C4-2B (cell line): Measurements from ENCODE around the gene PLXNA4.

Experiments
- ZFX ChIP-seq: fragments of 450-650 bp; IDR thresholded peaks from 2 replicates; pipeline ENCODE4 v1.6.1; 2017
- TF ChIP-seq, protein P1 (sequence below): fragments of 450-650 bp; conservative IDR thresholded peaks from 2 replicates; pipeline ENCODE4 v1.5.1; 2017; ENCODE audit warnings: mild to moderate bottlenecking

DNA sequence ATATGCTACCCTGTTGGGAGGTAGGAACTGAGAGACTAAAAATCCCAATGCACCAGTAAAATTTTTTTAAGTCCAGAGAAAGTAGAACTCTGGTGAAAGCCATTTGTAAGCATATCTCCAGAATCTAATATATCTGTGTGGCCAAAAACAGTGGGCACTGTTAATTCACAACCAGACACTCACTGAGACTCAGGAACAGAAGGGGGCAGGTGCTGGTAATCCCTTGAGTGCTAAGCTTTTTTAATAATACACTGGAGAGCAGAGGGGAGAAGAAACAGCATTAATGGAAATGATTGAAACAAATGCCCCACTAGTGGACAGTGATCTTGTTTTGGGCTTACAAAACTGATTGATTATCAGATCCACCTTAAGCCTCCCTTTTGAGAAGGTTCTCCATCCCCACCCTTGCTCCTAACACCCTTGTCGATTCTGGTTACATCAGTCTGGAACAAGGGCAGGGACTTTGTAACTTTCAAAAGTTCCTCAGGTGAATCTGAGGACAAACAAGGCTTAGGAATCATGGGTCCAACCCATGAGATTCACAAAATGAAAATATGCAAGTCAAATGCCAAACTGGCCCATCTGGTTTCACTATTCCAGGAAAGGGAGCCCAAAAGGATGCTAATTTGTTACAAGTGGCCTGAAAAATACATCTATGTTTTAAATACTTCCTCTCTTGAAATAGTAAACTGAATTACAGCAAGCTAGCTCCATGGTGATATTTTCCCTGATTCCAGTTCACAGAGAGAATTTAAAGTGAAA, 29.7 kb downstream of the PLXNA4 start:
- TF ChIP-seq, protein P1, sequence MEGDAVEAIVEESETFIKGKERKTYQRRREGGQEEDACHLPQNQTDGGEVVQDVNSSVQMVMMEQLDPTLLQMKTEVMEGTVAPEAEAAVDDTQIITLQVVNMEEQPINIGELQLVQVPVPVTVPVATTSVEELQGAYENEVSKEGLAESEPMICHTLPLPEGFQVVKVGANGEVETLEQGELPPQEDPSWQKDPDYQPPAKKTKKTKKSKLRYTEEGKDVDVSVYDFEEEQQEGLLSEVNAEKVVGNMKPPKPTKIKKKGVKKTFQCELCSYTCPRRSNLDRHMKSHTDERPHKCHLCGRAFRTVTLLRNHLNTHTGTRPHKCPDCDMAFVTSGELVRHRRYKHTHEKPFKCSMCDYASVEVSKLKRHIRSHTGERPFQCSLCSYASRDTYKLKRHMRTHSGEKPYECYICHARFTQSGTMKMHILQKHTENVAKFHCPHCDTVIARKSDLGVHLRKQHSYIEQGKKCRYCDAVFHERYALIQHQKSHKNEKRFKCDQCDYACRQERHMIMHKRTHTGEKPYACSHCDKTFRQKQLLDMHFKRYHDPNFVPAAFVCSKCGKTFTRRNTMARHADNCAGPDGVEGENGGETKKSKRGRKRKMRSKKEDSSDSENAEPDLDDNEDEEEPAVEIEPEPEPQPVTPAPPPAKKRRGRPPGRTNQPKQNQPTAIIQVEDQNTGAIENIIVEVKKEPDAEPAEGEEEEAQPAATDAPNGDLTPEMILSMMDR, result no peak
- no peak for TF ChIP-seq ZFX
